Ammon's horn (tissue), 1 donor: ENCODE measurements around the gene TSSK1B.
"Not testable (repeated sequence)": the region's sequence is repeated elsewhere in the genome, so short reads cannot be mapped to it uniquely, and the experiment has no call there.

ENCODE experiments used
- DNase-seq: peaks from one replicate; pipeline ENCODE4 v3.0.0-alpha.2; 2016; ENCODE audit warnings: low spot score

The TSSK1B gene

GRCh38 chr5:113397986-113398385 is 36.8 kb downstream of the TSSK1B start:
- DNase-seq = not testable (repeated sequence)

DNA sequence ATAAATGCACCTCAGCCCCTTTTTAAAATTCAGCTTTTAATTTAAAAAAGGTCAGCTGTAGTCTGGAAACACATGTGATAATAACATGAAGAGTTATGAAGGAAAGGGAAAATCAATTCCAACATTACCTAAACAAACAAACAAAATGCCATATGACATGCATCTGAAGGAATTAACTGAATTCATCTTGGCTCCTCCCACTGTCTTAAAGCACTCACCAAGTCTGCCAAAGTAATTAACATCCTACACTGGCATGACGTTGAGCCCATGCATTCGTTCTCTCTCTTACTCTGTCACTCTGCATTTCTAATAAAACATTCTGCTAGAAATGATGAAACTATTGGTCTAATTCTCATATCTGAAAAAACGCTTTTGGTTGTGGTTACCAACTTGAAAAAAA is 37.7 kb downstream of the TSSK1B start:
- no peak for DNase-seq

DNA sequence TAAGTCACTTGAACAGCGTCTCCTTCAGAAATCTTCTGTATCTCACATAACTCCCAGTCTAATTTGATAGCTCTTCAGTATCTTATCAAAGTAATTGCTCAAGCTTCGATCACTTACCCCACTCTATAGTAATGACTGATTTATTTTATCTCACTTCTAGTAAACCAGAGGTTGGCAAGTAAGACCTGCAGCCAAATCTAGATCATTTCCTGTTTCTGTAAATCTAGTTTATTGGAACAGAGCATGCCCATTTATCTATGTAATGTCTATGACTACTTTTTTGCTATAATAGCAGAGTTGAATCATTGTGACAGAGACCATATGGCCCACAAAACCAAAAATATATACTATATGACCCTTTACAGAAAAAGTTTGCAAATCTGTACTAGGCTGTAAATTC is 40.1 kb downstream of the TSSK1B start:
- no peak for DNase-seq

- DNase-seq = no peak
Observed at GRCh38 chr5:113390224-113390623, 44.6 kb downstream of the TSSK1B start.

DNA sequence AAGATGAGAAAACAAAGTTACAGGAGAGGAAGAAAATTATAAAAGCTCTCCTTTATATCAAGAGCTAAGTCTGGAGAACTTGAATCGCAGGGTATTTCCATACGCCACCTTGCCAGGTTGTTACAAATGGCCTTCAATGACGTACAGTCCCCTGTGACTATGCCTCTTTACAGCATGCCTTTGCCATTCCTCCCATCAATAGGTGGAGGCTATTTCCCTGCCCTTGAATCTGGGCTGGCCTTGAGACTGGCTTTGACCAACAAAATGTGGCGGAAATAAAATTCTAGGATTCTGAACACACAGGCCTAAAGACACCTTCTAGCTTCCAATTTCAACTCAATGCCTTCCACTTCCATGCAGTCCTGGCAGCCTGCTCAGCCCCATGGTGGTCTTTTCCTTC is 45.7 kb downstream of the TSSK1B start:
- no peak for DNase-seq

DNA sequence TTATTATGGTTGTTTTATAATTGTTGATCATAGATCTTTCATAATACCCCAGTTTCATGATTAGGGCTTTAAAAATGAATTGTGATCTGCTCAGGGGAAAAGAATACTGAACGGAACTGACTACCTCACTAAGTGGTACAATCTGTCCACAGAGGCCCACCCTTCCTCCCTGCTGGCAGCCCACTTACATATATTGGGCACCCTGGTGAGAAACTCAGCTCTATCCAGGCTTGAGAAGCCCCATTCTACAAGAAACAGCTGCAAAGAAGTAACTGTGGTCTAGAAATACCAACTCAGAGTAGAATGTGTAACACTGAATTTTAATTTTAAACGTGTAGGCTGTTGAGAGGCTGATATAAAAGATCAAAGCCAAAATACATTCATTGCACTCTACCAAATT is 46.9 kb downstream of the TSSK1B start:
- no peak for DNase-seq

DNA sequence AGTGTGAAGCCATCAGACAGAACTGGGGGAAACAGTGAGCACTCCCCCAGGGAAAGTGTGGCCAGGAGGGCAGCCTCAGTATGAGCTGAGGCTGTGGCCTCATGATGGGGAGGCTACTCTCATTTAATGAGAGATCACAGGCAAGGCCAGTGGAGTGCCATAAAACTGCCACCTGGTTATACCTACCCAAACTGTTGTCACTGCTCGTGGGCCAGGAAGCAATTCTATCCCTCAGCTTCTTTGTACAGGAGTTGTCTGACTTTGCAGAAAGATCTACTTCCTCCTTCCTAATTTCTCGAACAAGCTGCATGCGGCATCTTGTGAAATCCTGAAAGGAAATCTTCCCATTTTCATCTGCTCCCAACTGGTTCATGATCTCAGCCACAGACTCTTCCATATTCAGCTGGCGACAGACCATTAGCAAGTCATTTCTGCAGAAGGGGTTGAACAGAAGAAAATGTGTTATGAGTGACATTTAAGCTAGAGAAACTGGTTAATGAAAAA is 50.0 kb downstream of the TSSK1B start:
- no peak for DNase-seq

DNA sequence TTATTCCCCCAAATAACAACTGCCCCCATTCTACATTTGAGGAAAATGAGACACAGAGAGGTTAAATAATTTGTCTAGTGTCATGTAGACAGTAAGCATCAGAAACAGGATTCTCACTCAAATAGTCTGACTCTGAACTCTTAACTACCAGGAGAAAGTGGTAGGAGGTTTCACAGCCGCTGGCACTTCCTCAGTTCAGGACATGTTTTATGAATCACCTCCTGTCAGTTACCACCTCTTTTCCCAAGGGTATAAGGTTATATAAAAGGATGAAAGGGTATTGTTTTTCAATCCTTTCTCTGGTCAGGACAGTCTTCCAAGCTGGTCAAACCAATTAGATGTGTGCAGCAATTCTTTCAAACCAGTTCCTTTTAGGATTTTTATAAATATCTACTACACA is 52.1 kb downstream of the TSSK1B start:
- DNase-seq = no peak
